NT2/D1 (cell line): ENCODE measurements around the gene SEMA4C.

Experiments
- SUZ12 ChIP-seq: IDR thresholded peaks from 2 replicates; pipeline ENCODE4 v1.6.1; 2011; ENCODE audit not compliant: insufficient read length, insufficient read depth; ENCODE audit errors: extremely low read depth
- ZNF274 ChIP-seq: IDR thresholded peaks from 2 replicates; pipeline ENCODE4 v1.6.1; 2011; ENCODE audit warnings: mild to moderate bottlenecking, low read depth, low read length

GRCh38 chr2:96837575-96837974, 32.3 kb downstream of the SEMA4C start:
- no peak for TF ChIP-seq ZNF274
- no peak for TF ChIP-seq SUZ12
